ENCODE data around the gene FAM43A. TPM values are rescaled to one million over a fixed set of nuclear protein-coding genes. Genes with fewer than 3 reads are reported as not detected.

FAM43A gene
- total and polyA plus RNA-seq, 2 experiments from 2014 or later, result 18.9 to 24.9 TPM

- no peak overlapping the region for H2AFZ ChIP-seq
- TF ChIP-seq EZH2 (IDR thresholded peaks at IDR 0.05; ENCODE audit: borderline replicate concordance) (no peak), EZH2phosphoT487 (IDR thresholded peaks at IDR 0.05; ENCODE audit: low read depth, severe bottlenecking, unreplicated experiment) (no peak), CTCF (IDR thresholded peaks at IDR 0.05; ENCODE audit: poor library complexity) (no peak)
- H3K79me2 ChIP-seq, result no peaks in the 10 kb centered on the region
- no peaks in the 10 kb centered on the region for H3K9me2 ChIP-seq (replicated peaks; ENCODE audit: insufficient read depth)
- no peak overlapping the region for H3K4me3 ChIP-seq
- H3K4me1 ChIP-seq (ENCODE audit: insufficient read depth), result no peaks in the 10 kb centered on the region
- no peaks in the 10 kb centered on the region for H3K27me3 ChIP-seq
- no peak overlapping the region for H3K27ac ChIP-seq
- H4K20me1 ChIP-seq (ENCODE audit: insufficient read depth, poor library complexity, severe bottlenecking), result no peaks in the 10 kb centered on the region
- H3K36me3 ChIP-seq (replicated peaks; ENCODE audit: insufficient read depth, low read depth), result no peaks in the 10 kb centered on the region
- WGBS (ENCODE audit: low lambda C conversion rate, missing lambda C conversion rate), result 88% methylated on average over 3 of the region's 3 CpGs
- no peak for DNase-seq (ENCODE audit: low spot score)
- H3K9me3 ChIP-seq (ENCODE audit: low read depth), result no peaks in the 10 kb centered on the region
- no peak overlapping the region for H3K4me2 ChIP-seq
These were observed 37.9 kb upstream of the FAM43A start for GRCh38 chr3:194647747-194648146.

DNA sequence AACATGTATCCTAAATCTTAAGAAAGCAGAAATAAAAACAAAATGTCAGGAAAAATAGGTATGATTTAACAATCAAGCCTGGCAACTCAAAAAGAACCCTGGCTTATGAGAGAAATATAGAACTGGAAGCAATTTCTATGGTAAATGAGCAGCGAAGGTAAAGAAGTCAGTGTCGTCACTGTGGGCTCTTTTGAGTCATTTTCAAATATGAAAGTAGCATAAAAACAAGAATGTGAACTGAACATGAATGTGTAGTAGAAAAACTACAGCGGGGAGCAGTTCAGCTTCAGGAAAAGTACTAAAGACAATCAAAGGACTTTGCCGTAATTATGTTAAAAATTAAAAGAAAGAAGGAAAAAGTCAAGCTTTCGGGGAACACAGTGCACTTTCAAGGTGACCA, 31.2 kb upstream of the FAM43A start:
- H2AFZ ChIP-seq, result no peak overlapping the region
- H3K79me2 ChIP-seq, result no peaks in the 10 kb centered on the region
- H4K20me1 ChIP-seq (ENCODE audit: insufficient read depth, poor library complexity, severe bottlenecking), result no peaks in the 10 kb centered on the region
- no peaks in the 10 kb centered on the region for H3K9me2 ChIP-seq (replicated peaks; ENCODE audit: insufficient read depth)
- H3K27me3 ChIP-seq, result no peaks in the 10 kb centered on the region
- H3K27ac ChIP-seq, result no peak overlapping the region
- H3K4me2 ChIP-seq, result no peak overlapping the region
- 98% methylated on average over 5 of the region's 5 CpGs for WGBS (ENCODE audit: low lambda C conversion rate, missing lambda C conversion rate)
- no peak for TF ChIP-seq EZH2 (IDR thresholded peaks at IDR 0.05; ENCODE audit: borderline replicate concordance)
- no peak for TF ChIP-seq EZH2phosphoT487 (IDR thresholded peaks at IDR 0.05; ENCODE audit: low read depth, severe bottlenecking, unreplicated experiment)
- no peak overlapping the region for H3K4me3 ChIP-seq
- H3K9me3 ChIP-seq (ENCODE audit: low read depth), result no peaks in the 10 kb centered on the region
- H3K4me1 ChIP-seq (ENCODE audit: insufficient read depth), result no peaks in the 10 kb centered on the region
- DNase-seq (ENCODE audit: low spot score), result no peak
- no peaks in the 10 kb centered on the region for H3K36me3 ChIP-seq (replicated peaks; ENCODE audit: insufficient read depth, low read depth)

DNA sequence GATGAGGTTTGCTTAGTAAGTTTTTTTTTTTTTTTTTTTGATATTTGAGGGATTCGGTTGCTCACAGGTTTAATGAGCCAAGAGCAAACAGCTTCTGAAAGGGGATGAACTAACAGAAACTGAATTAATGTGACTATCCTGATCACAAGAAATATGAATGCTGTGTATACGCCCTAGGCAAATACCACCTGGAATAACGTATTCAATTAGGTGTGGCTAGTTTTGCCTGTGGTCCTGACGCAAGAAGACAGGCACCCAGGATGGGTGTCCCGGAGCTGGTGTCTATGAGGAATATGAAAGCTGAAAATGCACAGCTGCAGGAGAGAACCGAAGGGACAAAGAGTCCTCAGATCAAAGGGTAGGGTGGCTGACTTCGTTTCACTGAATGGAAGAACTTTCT, 28.2 kb upstream of the FAM43A start:
- no peaks in the 10 kb centered on the region for H3K9me2 ChIP-seq (replicated peaks; ENCODE audit: insufficient read depth)
- H3K4me1 ChIP-seq (ENCODE audit: insufficient read depth), result no peaks in the 10 kb centered on the region
- H3K4me3 ChIP-seq, result no peak overlapping the region
- H3K4me2 ChIP-seq, result no peak overlapping the region
- no peak for DNase-seq (ENCODE audit: low spot score)
- no peaks in the 10 kb centered on the region for H3K79me2 ChIP-seq
- no peak overlapping the region for H3K27ac ChIP-seq
- H2AFZ ChIP-seq, result no peak overlapping the region
- H3K27me3 ChIP-seq, result no peaks in the 10 kb centered on the region
- TF ChIP-seq CTCF (IDR thresholded peaks at IDR 0.05; ENCODE audit: poor library complexity), result no peak
- no peak for TF ChIP-seq EZH2phosphoT487 (IDR thresholded peaks at IDR 0.05; ENCODE audit: low read depth, severe bottlenecking, unreplicated experiment)
- TF ChIP-seq EZH2 (IDR thresholded peaks at IDR 0.05; ENCODE audit: borderline replicate concordance), result no peak
- no peaks in the 10 kb centered on the region for H4K20me1 ChIP-seq (ENCODE audit: insufficient read depth, poor library complexity, severe bottlenecking)
- H3K9me3 ChIP-seq (ENCODE audit: low read depth), result no peaks in the 10 kb centered on the region
- H3K36me3 ChIP-seq (replicated peaks; ENCODE audit: insufficient read depth, low read depth), result no peaks in the 10 kb centered on the region
- 83% methylated on average over 7 of the region's 7 CpGs for WGBS (ENCODE audit: low lambda C conversion rate, missing lambda C conversion rate)

GRCh38 chr3:194658477-194659242, 27.0 kb upstream of the FAM43A start:
- no peak overlapping the region for H3K4me3 ChIP-seq
- no peak overlapping the region for H2AFZ ChIP-seq
- no peaks in the 10 kb centered on the region for H4K20me1 ChIP-seq (ENCODE audit: insufficient read depth, poor library complexity, severe bottlenecking)
- no peak overlapping the region for H3K4me2 ChIP-seq
- no peaks in the 10 kb centered on the region for H3K79me2 ChIP-seq
- no peaks in the 10 kb centered on the region for H3K9me3 ChIP-seq (ENCODE audit: low read depth)
- no peaks in the 10 kb centered on the region for H3K9me2 ChIP-seq (replicated peaks; ENCODE audit: insufficient read depth)
- H3K27ac ChIP-seq, result no peak overlapping the region
- DNase-seq (ENCODE audit: low spot score), result no peak
- no peaks in the 10 kb centered on the region for H3K36me3 ChIP-seq (replicated peaks; ENCODE audit: insufficient read depth, low read depth)
- no peaks in the 10 kb centered on the region for H3K4me1 ChIP-seq (ENCODE audit: insufficient read depth)
- H3K27me3 ChIP-seq, result no peaks in the 10 kb centered on the region
- no peak for TF ChIP-seq EZH2phosphoT487 (IDR thresholded peaks at IDR 0.05; ENCODE audit: low read depth, severe bottlenecking, unreplicated experiment)
- no peak for TF ChIP-seq EZH2 (IDR thresholded peaks at IDR 0.05; ENCODE audit: borderline replicate concordance)
- no peak for TF ChIP-seq CTCF (IDR thresholded peaks at IDR 0.05; ENCODE audit: poor library complexity)
- WGBS (ENCODE audit: low lambda C conversion rate, missing lambda C conversion rate), result 94% methylated on average over 5 of the region's 5 CpGs

All from hepatocyte (in vitro differentiated cells).